SK-N-SH treated with all-trans-retinoic acid at 6 μM for 48 hours (cell line): ENCODE measurements around the gene PLEKHB1.

ENCODE experiments used
- ATAC-seq: fragments of 200-7000 bp; cut with Tn5 transposase; 3 replicates; pipeline ENCODE4 v1.9.1; 2020; ENCODE audit warnings: mild to moderate bottlenecking, moderate library complexity
- ARNTL ChIP-seq: fragments of 450-650 bp; formaldehyde crosslinking; IDR thresholded peaks from 2 replicates; pipeline ENCODE4 v1.5.0; 2020; ENCODE audit warnings: low read depth, mild to moderate bottlenecking, moderate library complexity, borderline replicate concordance
- BACH2 ChIP-seq: fragments of 250-450 bp; sonication (Bioruptor Pico); IDR thresholded peaks from 2 replicates; pipeline ENCODE4 v1.9.0; 2021; ENCODE audit warnings: mild to moderate bottlenecking, borderline replicate concordance
- CREB5 ChIP-seq: fragments of 250-450 bp; sonication (Bioruptor Pico); IDR thresholded peaks from 2 replicates; pipeline ENCODE4 v1.5.1; 2020; ENCODE audit warnings: low read depth, mild to moderate bottlenecking, moderate library complexity
- CSDC2 ChIP-seq: fragments of 250-450 bp; sonication (Bioruptor Pico); IDR thresholded peaks from 2 replicates; pipeline ENCODE4 v1.5.0; 2020; ENCODE audit warnings: mild to moderate bottlenecking, moderate library complexity
- ESRRG ChIP-seq: fragments of 250-450 bp; sonication (Bioruptor Pico); IDR thresholded peaks from 2 replicates; pipeline ENCODE4 v1.6.1; 2021; ENCODE audit warnings: mild to moderate bottlenecking
- GLIS3 ChIP-seq: fragments of 250-450 bp; sonication (Bioruptor Pico); IDR thresholded peaks from 2 replicates; pipeline ENCODE4 v1.5.0; 2020; ENCODE audit warnings: mild to moderate bottlenecking, moderate library complexity
- OSR1 ChIP-seq: fragments of 250-450 bp; sonication (Bioruptor Pico); IDR thresholded peaks from 2 replicates; pipeline ENCODE4 v1.8.0; 2022; ENCODE audit warnings: moderate library complexity, mild to moderate bottlenecking, inconsistent platforms
- POU6F1 ChIP-seq: fragments of 250-450 bp; sonication (Bioruptor Pico); IDR thresholded peaks from 2 replicates; pipeline ENCODE4 v1.8.0; 2021; ENCODE audit warnings: low read depth, mild to moderate bottlenecking, moderate library complexity, borderline replicate concordance
- PPARA ChIP-seq: fragments of 250-450 bp; sonication (Bioruptor Pico); IDR thresholded peaks from 2 replicates; pipeline ENCODE4 v1.5.0; 2020; ENCODE audit warnings: mild to moderate bottlenecking, borderline replicate concordance
- SNAI2 ChIP-seq: fragments of 250-450 bp; sonication (Bioruptor Pico); IDR thresholded peaks from 2 replicates; pipeline ENCODE4 v1.5.0; 2020; ENCODE audit warnings: mild to moderate bottlenecking, moderate library complexity
- TCF4 ChIP-seq: fragments of 250-450 bp; sonication (Bioruptor Pico); IDR thresholded peaks from 2 replicates; pipeline ENCODE4 v1.8.0; 2021; ENCODE audit warnings: mild to moderate bottlenecking, moderate library complexity, borderline replicate concordance
- TOX ChIP-seq: fragments of 250-450 bp; sonication (Bioruptor Pico); IDR thresholded peaks from 2 replicates; pipeline ENCODE4 v1.8.0; 2021; ENCODE audit warnings: mild to moderate bottlenecking, moderate library complexity, borderline replicate concordance
- ZFP3 ChIP-seq: fragments of 250-450 bp; sonication (Bioruptor Pico); IDR thresholded peaks from 2 replicates; pipeline ENCODE4 v1.5.0; 2020; ENCODE audit warnings: mild to moderate bottlenecking, moderate library complexity
- ZFP30 ChIP-seq: fragments of 450-650 bp; formaldehyde crosslinking; IDR thresholded peaks from 2 replicates; pipeline ENCODE4 v1.5.0; 2022; ENCODE audit warnings: mild to moderate bottlenecking, moderate library complexity
- ZNF565 ChIP-seq: fragments of 450-650 bp; formaldehyde crosslinking; conservative IDR thresholded peaks from 2 replicates; pipeline ENCODE4 v1.5.0; 2020; ENCODE audit warnings: low read depth, mild to moderate bottlenecking, moderate library complexity
- ZNF70 ChIP-seq: fragments of 450-650 bp; formaldehyde crosslinking; IDR thresholded peaks from 2 replicates; pipeline ENCODE4 v1.5.0; 2020; ENCODE audit warnings: mild to moderate bottlenecking, moderate library complexity
- TF ChIP-seq, protein P1 (sequence below): fragments of 250-450 bp; sonication (Bioruptor Pico); IDR thresholded peaks from 2 replicates; pipeline ENCODE4 v1.5.0; 2020; ENCODE audit warnings: mild to moderate bottlenecking, moderate library complexity
- TF ChIP-seq, protein P2 (sequence below): fragments of 250-450 bp; sonication (Bioruptor Pico); IDR thresholded peaks from 2 replicates; pipeline ENCODE4 v1.8.0; 2020; ENCODE audit warnings: mild to moderate bottlenecking, moderate library complexity, borderline replicate concordance

PLEKHB1 gene

GRCh38 chr11:73640592-73640991 is 5.8 kb upstream of the PLEKHB1 start:
- TF ChIP-seq TOX (CRISPR knock-in tag) (no peak), ZFP3 (CRISPR knock-in tag) (no peak), CREB5 (no peak), TCF4 (no peak), CSDC2 (no peak), OSR1 (no peak), ZNF565 (CRISPR knock-in tag) (no peak), POU6F1 (CRISPR knock-in tag) (no peak), BACH2 (CRISPR knock-in tag) (no peak)
- TF ChIP-seq, protein P1, sequence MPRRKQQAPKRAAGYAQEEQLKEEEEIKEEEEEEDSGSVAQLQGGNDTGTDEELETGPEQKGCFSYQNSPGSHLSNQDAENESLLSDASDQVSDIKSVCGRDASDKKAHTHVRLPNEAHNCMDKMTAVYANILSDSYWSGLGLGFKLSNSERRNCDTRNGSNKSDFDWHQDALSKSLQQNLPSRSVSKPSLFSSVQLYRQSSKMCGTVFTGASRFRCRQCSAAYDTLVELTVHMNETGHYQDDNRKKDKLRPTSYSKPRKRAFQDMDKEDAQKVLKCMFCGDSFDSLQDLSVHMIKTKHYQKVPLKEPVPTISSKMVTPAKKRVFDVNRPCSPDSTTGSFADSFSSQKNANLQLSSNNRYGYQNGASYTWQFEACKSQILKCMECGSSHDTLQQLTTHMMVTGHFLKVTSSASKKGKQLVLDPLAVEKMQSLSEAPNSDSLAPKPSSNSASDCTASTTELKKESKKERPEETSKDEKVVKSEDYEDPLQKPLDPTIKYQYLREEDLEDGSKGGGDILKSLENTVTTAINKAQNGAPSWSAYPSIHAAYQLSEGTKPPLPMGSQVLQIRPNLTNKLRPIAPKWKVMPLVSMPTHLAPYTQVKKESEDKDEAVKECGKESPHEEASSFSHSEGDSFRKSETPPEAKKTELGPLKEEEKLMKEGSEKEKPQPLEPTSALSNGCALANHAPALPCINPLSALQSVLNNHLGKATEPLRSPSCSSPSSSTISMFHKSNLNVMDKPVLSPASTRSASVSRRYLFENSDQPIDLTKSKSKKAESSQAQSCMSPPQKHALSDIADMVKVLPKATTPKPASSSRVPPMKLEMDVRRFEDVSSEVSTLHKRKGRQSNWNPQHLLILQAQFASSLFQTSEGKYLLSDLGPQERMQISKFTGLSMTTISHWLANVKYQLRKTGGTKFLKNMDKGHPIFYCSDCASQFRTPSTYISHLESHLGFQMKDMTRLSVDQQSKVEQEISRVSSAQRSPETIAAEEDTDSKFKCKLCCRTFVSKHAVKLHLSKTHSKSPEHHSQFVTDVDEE (CRISPR knock-in tag) = no peak
- TF ChIP-seq, all 23 proteins: peak for 0
- no peak for ATAC-seq

DNA sequence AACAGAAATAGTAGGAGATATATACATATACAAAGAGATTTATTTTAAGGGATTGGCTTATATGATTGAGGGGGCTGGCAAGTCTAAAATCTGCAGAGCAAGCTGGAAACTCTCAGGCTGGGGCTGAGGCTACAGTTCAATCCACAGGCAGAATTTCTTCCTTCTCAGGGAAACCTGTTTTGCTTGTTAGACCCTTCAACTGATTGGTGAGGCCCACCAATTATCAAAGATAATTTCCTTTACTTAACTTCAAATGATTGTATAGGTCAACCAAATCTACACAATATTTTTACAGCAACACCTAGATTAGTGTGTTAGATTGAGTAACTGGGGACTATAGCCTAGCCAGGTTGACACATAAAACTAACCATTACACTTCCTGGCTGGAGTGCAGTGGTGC is 4.7 kb upstream of the PLEKHB1 start:
- no peak for ATAC-seq

GRCh38 chr11:73645121-73645969 is 1.0 kb upstream of the PLEKHB1 start:
- TF ChIP-seq ESRRG (CRISPR knock-in tag) (no peak), PPARA (CRISPR knock-in tag) (no peak), OSR1 (no peak), SNAI2 (no peak), ARNTL (no peak), CSDC2 (no peak), GLIS3 (no peak), ZNF565 (CRISPR knock-in tag) (no peak), ZFP30 (CRISPR knock-in tag) (no peak), ZNF70 (CRISPR knock-in tag) (no peak)
- TF ChIP-seq, protein P1 (CRISPR knock-in tag) = no peak
- TF ChIP-seq, protein P2, sequence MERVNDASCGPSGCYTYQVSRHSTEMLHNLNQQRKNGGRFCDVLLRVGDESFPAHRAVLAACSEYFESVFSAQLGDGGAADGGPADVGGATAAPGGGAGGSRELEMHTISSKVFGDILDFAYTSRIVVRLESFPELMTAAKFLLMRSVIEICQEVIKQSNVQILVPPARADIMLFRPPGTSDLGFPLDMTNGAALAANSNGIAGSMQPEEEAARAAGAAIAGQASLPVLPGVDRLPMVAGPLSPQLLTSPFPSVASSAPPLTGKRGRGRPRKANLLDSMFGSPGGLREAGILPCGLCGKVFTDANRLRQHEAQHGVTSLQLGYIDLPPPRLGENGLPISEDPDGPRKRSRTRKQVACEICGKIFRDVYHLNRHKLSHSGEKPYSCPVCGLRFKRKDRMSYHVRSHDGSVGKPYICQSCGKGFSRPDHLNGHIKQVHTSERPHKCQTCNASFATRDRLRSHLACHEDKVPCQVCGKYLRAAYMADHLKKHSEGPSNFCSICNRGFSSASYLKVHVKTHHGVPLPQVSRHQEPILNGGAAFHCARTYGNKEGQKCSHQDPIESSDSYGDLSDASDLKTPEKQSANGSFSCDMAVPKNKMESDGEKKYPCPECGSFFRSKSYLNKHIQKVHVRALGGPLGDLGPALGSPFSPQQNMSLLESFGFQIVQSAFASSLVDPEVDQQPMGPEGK (CRISPR knock-in tag) = no peak
- no peak for ATAC-seq

More for the DNA sequence above, 4.7 kb upstream of the PLEKHB1 start:
- TF ChIP-seq ARNTL = no peak
- TF ChIP-seq, all 23 proteins: peak for 0
